ENCODE data around the gene CNOT8. TPM values are rescaled to one million over a fixed set of nuclear protein-coding genes. Genes with fewer than 3 reads are reported as not detected.
A peak's percentile ranks its signal among the peaks of the same experiment; 100 is the strongest.

The CNOT8 gene
- total RNA-seq, 1 donor from 2014 or later: 53.1 TPM

DNA sequence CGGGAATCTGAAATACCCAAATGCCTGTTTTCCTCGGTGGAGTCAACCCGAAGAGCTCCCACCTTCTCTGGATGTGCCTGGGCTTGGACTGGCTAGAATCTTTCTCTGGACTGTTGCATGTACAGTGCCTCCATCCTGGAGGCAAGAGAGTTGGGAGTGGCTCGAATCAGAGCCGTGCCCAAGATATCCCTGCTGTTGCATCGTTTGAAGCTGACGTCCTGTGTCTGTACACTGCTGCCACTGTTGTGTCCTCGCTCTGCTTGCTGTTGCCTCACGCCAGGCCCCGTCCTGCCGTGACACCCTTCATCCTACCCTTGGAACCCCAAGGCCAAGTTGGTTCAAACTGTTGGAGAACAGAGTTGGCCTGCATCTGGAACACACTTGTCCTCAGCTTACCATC lies 43.4 kb upstream of the CNOT8 start:
- H3K27me3 Mint-ChIP-seq (ENCODE audit: low read depth): no peaks in the 10 kb centered on the region
- H3K4me3 Mint-ChIP-seq: no peak overlapping the region
- peak overlapping the region; percentile 92 for H3K27ac Mint-ChIP-seq (ENCODE audit: unreplicated experiment)
- H3K4me1 Mint-ChIP-seq: peaks cover 15% of the 10 kb centered on the region
- no peak for DNase-seq (ENCODE audit: low read depth, low spot score)
- H3K9me3 Mint-ChIP-seq: no peaks in the 10 kb centered on the region
- TF ChIP-seq, protein P1, sequence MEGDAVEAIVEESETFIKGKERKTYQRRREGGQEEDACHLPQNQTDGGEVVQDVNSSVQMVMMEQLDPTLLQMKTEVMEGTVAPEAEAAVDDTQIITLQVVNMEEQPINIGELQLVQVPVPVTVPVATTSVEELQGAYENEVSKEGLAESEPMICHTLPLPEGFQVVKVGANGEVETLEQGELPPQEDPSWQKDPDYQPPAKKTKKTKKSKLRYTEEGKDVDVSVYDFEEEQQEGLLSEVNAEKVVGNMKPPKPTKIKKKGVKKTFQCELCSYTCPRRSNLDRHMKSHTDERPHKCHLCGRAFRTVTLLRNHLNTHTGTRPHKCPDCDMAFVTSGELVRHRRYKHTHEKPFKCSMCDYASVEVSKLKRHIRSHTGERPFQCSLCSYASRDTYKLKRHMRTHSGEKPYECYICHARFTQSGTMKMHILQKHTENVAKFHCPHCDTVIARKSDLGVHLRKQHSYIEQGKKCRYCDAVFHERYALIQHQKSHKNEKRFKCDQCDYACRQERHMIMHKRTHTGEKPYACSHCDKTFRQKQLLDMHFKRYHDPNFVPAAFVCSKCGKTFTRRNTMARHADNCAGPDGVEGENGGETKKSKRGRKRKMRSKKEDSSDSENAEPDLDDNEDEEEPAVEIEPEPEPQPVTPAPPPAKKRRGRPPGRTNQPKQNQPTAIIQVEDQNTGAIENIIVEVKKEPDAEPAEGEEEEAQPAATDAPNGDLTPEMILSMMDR (conservative IDR thresholded peaks at IDR 0.05): no peak
- peaks cover 30% of the 10 kb centered on the region for H3K36me3 Mint-ChIP-seq (ENCODE audit: low read depth)

DNA sequence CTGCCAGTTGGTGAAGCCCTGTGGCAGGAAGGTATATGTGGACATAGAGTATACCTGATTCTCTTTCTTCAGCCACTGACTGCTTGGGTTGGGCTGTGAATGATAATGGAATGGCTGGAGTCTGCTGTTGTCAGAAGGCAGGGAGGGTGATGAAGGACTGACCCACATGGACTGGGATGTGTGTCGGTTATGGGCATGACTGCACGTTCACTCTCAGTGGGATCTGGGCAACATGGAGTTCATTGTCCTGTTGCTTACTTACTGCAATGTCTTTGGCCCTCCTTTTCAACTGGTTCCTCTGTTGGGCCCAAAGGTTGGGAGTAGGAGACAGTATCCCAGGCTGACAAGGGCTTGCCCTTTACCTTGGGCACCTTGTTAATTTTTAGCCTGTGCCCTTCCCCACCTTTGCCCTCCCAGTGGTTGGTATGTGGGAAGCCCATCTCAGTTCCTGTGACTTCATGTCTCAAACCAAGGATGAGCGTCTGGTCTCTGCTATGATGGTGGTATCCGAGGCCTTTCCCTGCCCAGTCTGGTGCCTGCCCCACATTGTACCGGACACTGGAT lies 42.7 kb upstream of the CNOT8 start:
- Mint-ChIP-seq H3K27me3 (ENCODE audit: low read depth) (no peaks in the 10 kb centered on the region), H3K9me3 (no peaks in the 10 kb centered on the region), H3K36me3 (ENCODE audit: low read depth) (peaks cover 30% of the 10 kb centered on the region), H3K27ac (ENCODE audit: unreplicated experiment) (peak overlapping the region; percentile 50), H3K4me1 (peaks cover 15% of the 10 kb centered on the region), H3K4me3 (no peak overlapping the region)
- no peak for DNase-seq (ENCODE audit: low read depth, low spot score)
- TF ChIP-seq, protein P1 (conservative IDR thresholded peaks at IDR 0.05): no peak

DNA sequence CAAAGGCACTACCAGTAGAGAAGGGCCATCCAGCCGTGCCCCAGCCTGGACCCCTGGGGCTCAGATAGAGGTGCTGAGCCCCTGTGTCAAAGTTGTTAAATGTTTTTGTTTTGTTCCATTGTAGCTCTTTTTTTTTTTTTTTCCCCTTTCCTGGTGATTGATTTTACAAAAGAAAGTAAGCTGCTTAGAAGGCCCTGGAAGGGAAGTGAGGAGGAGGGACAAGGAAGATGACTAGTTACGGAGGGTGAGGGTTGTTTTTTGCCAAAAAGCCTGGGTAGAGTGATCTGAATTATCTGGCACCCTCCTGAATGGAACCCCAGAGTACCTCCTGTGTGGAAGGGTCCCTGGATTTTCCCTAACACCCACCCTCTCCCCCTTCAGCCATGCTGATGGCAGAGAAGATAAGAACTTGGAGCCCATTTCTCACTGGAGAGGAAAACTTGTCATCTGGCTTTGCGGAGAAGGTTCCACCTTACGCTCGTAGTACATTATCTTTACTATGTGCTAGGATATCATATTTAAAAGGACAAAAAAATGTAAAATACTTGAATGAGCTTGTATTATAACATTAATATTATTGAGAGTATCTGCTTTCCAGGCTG lies 41.4 kb upstream of the CNOT8 start:
- no peak overlapping the region for H3K4me3 Mint-ChIP-seq
- H3K27me3 Mint-ChIP-seq (ENCODE audit: low read depth): no peaks in the 10 kb centered on the region
- H3K36me3 Mint-ChIP-seq (ENCODE audit: low read depth): peaks cover 35% of the 10 kb centered on the region
- H3K4me1 Mint-ChIP-seq: peaks cover 19% of the 10 kb centered on the region
- TF ChIP-seq, protein P1 (conservative IDR thresholded peaks at IDR 0.05): no peak
- no peaks in the 10 kb centered on the region for H3K9me3 Mint-ChIP-seq
- no peak overlapping the region for H3K27ac Mint-ChIP-seq (ENCODE audit: unreplicated experiment)
- no peak for DNase-seq (ENCODE audit: low read depth, low spot score)

DNA sequence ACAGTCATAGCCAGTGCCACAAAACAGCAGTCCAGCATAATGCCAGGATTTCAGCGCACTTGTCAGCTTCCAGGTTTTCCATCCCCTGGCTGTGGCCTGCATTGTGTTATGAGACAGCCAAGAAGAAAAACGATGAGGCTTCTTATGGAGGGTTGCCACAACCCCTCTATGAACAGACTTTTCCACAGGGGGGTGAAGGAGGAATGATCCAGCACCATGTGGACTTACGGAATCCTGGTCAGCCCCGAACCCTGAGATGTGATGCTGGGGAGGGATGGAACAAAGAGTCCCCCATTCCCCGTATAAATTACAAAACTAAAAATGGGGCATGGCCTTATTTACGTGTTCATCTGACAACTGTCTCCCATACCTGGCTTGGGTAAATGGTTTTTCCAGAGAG lies 40.6 kb upstream of the CNOT8 start:
- Mint-ChIP-seq H3K36me3 (ENCODE audit: low read depth) (peaks cover 33% of the 10 kb centered on the region), H3K4me3 (no peak overlapping the region), H3K27me3 (ENCODE audit: low read depth) (no peaks in the 10 kb centered on the region), H3K4me1 (peaks cover 23% of the 10 kb centered on the region), H3K27ac (ENCODE audit: unreplicated experiment) (no peak overlapping the region), H3K9me3 (no peaks in the 10 kb centered on the region)
- TF ChIP-seq, protein P1 (conservative IDR thresholded peaks at IDR 0.05): no peak
- DNase-seq (ENCODE audit: low read depth, low spot score): no peak

DNA sequence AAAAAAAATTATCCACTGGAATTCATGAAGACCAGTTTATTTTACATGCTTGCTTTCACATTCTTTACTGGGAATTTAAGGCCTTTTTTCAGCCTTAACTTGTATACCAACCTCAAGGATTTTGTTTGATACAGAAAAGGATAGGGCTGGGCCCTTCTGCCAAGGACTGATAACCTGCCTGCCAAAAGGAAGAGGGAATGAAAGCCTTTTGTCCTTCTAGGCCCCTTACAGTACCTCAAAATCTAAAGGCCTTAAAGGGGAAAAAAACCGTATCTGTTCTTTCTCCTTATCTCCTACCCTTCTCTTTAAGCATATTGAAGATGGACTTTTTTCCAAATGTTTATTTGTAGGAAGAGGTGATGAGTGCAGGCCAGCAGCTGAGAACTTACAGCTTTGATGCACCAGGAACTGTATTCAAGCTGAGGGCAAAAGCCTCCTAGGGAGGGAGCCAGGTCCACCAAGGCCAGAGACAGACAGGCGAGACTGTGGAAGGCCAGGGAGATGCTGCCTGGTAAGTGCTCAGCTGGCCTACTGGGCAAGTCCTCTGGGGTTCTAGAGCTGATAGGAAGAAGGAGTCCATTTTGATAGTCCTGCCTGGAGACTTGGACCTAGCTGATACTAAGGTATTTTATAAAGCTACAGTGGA lies 39.8 kb upstream of the CNOT8 start:
- TF ChIP-seq, protein P1 (conservative IDR thresholded peaks at IDR 0.05): no peak
- no peak for DNase-seq (ENCODE audit: low read depth, low spot score)
- no peaks in the 10 kb centered on the region for H3K27me3 Mint-ChIP-seq (ENCODE audit: low read depth)
- peaks cover 23% of the 10 kb centered on the region for H3K4me1 Mint-ChIP-seq
- peaks cover 27% of the 10 kb centered on the region for H3K36me3 Mint-ChIP-seq (ENCODE audit: low read depth)
- no peak overlapping the region for H3K27ac Mint-ChIP-seq (ENCODE audit: unreplicated experiment)
- H3K4me3 Mint-ChIP-seq: no peak overlapping the region
- H3K9me3 Mint-ChIP-seq: no peaks in the 10 kb centered on the region
